BJ (cell line): ENCODE measurements around the gene DEGS1. TPM values are rescaled to one million over a fixed set of nuclear protein-coding genes. Genes with fewer than 3 reads are reported as not detected.

Source experiments
- CTCF ChIA-PET: fragments of 350-600 bp; formaldehyde crosslinking; extraction: SDS; loops from one replicate; lab custom pipeline; 2021; ENCODE audit warnings: antibody characterized with exemption, inconsistent platforms; lab: Yijun Ruan, JAX
- POLR2A ChIA-PET: fragments of 300-600 bp; sonication (Branson Sonifier 250); formaldehyde crosslinking; extraction: SDS; loops from one replicate; lab custom pipeline; 2021; ENCODE audit warnings: antibody characterized with exemption; lab: Charles Lee
- DNase-seq: peaks from one replicate; pipeline ENCODE4 v3.0.0-alpha.2; 2011; ENCODE audit warnings: low read depth
- H3K27me3 ChIP-seq: 2 replicates; pipeline ENCODE4 v1.6.0; 2011; ENCODE audit warnings: low read length; ENCODE audit not compliant: control insufficient read depth, insufficient read depth
- H3K36me3 ChIP-seq: 2 replicates; pipeline ENCODE4 v1.5.1; 2011; ENCODE audit warnings: low read length; ENCODE audit not compliant: control insufficient read depth, insufficient read depth
- H3K4me3 ChIP-seq: 2 replicates; pipeline ENCODE4 v1.5.1; 2011; ENCODE audit warnings: low read depth, mild to moderate bottlenecking, control low read depth, low read length
- polyA plus RNA-seq: library from polyadenylated mRNA; depleted of rRNA; stranded (reverse); fragments of >200 nt; gene quantifications from 2 replicates; pipeline ENCODE4 v1.2.3, GENCODE V29; 2011
- TF ChIP-seq, protein P1 (sequence below): IDR thresholded peaks from 2 replicates; pipeline ENCODE4 v1.5.1; 2011; ENCODE audit warnings: low read depth, mild to moderate bottlenecking, control low read depth, inconsistent platforms, low read length, moderate library complexity; ENCODE audit not compliant: insufficient read depth

The DEGS1 gene
- polyA plus RNA-seq, 1 experiment = 77.2 TPM

DNA sequence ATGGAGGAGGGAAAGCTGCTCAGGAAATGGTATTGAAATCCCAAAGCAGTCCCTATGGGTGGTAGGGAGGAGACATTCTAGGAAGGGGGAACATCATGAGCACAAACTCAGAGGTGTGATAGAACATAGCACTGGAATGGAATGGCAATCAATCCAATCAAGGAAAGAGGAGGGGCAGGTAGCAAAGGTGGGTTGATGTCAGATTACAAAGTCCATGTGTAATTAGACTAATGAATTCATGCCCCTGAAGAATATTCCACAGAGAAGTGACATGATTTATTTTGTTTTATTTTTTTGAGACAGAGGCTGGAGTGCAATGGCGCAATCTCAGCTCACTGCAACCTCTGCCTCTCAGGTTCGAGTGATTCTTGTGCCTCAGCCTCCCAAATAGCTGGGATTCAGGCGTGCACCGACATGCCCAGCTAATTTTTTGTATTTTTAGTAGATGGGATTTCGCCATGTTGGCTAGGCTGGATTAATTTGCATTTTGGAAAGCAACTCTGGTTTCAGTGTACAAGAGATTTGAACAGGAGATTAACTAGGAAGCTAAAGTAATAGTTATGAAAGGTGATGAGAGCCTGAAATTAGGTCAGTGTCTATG, 36.1 kb downstream of the DEGS1 start:
- Histone ChIP-seq H3K36me3 (no peaks in the 10 kb centered on the region), H3K4me3 (no peak overlapping the region), H3K27me3 (no peaks in the 10 kb centered on the region)
- ChIA-PET CTCF (interaction anchor here (1.3 kb wide), 1 partner anchor 9 kb away, joined by 6 read pairs; no protein-coding TSS in a partner anchor), POLR2A (no interaction called here)
- no peak for DNase-seq
- TF ChIP-seq, protein P1, sequence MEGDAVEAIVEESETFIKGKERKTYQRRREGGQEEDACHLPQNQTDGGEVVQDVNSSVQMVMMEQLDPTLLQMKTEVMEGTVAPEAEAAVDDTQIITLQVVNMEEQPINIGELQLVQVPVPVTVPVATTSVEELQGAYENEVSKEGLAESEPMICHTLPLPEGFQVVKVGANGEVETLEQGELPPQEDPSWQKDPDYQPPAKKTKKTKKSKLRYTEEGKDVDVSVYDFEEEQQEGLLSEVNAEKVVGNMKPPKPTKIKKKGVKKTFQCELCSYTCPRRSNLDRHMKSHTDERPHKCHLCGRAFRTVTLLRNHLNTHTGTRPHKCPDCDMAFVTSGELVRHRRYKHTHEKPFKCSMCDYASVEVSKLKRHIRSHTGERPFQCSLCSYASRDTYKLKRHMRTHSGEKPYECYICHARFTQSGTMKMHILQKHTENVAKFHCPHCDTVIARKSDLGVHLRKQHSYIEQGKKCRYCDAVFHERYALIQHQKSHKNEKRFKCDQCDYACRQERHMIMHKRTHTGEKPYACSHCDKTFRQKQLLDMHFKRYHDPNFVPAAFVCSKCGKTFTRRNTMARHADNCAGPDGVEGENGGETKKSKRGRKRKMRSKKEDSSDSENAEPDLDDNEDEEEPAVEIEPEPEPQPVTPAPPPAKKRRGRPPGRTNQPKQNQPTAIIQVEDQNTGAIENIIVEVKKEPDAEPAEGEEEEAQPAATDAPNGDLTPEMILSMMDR = no peak

DNA sequence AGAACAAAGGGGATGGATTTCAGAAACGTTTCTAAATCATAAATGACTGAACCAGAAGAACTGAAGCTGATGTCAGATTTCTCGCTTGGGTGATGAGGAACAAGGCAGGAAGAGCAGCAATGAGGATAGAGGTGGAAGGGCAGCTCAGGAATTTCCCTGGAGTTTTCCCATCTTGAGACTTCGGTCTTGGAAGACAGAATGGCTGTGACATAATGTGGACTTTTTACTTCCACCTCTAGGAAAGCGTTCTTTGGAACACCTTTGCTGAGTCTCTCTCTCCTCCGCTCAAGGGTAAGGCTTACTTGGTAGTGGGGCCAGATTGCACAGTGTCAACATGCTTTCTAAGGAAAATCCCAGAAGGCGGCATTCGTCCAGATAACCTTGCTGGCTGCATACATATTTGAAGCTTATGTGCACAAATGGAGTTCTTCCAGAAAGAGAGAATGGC, 36.6 kb downstream of the DEGS1 start:
- Histone ChIP-seq H3K36me3 (no peaks in the 10 kb centered on the region), H3K4me3 (no peak overlapping the region), H3K27me3 (no peaks in the 10 kb centered on the region)
- ChIA-PET CTCF (interaction anchor here (1.3 kb wide), 1 partner anchor 8 kb away, joined by 6 read pairs; no protein-coding TSS in a partner anchor), POLR2A (no interaction called here)
- TF ChIP-seq, protein P1 = no peak
- no peak for DNase-seq

- H3K4me3 ChIP-seq = no peak overlapping the region
- peaks cover 1% of the 10 kb centered on the region for H3K36me3 ChIP-seq
- TF ChIP-seq, protein P1 = no peak
- DNase-seq = peak; percentile 48
- H3K27me3 ChIP-seq = no peaks in the 10 kb centered on the region
- ChIA-PET POLR2A (interaction anchor here (0.8 kb wide), 1 partner anchor 19 kb away, joined by 3 read pairs; no protein-coding TSS in a partner anchor), CTCF (interaction anchor here (1.0 kb wide), 2 partner anchors 10 to 11 kb away, joined by 3 read pairs; no protein-coding TSS in a partner anchor)
These were observed 41.0 kb downstream of the DEGS1 start for GRCh38 chr1:224223819-224224714.

GRCh38 chr1:224226849-224227502, 43.9 kb downstream of the DEGS1 start:
- no peaks in the 10 kb centered on the region for H3K27me3 ChIP-seq
- no peak for DNase-seq
- CTCF ChIA-PET = interaction anchor here (1.4 kb wide), 1 partner anchor 8 kb away, joined by 6 read pairs; no protein-coding TSS in a partner anchor
- POLR2A ChIA-PET = no interaction called here
- H3K4me3 ChIP-seq = no peak overlapping the region
- TF ChIP-seq, protein P1 = no peak
- peaks cover 1% of the 10 kb centered on the region for H3K36me3 ChIP-seq
